HG03039 (cell line): ENCODE data around the gene RAB3B.
A peak's percentile ranks its signal among the peaks of the same experiment; 100 is the strongest.
"Not testable (repeated sequence)": the region's sequence is repeated elsewhere in the genome, so short reads cannot be mapped to it uniquely, and the experiment has no call there.

Source experiments
- ATAC-seq: cut with Tn5 transposase; IDR thresholded peaks from one replicate; pipeline ENCODE4 v1.9.1; 2021; ENCODE audit warnings: mild to moderate bottlenecking, moderate library complexity; ENCODE audit not compliant: unreplicated experiment

The RAB3B gene

GRCh38 chr1:51990478-51990965 lies at the start of gene RAB3B:
RAB3B (minus strand) TSS chr1:51990700; CDS start chr1:51977117, 13,583 bp downstream.
- ATAC-seq = no peak

- no peak for ATAC-seq
These were observed 47.4 kb upstream of the RAB3B start for GRCh38 chr1:52037909-52038308.

GRCh38 chr1:52037402-52037814 lies 46.9 kb upstream of the RAB3B start:
- ATAC-seq = no peak

- no peak for ATAC-seq
These were observed 43.5 kb upstream of the RAB3B start for GRCh38 chr1:52034050-52034384.

GRCh38 chr1:52033190-52034049 lies 42.9 kb upstream of the RAB3B start, which contains the start of gene KTI12:
KTI12 (minus strand) TSS chr1:52033810; CDS start chr1:52033761, 49 bp downstream.
- ATAC-seq = peak; percentile 81

- ATAC-seq = no peak
These were observed 42.3 kb upstream of the RAB3B start for GRCh38 chr1:52032785-52033131.

- no peak for ATAC-seq
These were observed 41.8 kb upstream of the RAB3B start for GRCh38 chr1:52032124-52032784.

- ATAC-seq = not testable (repeated sequence)
These were observed 38.3 kb upstream of the RAB3B start for GRCh38 chr1:52028839-52029238.

GRCh38 chr1:52028328-52028727 lies 37.8 kb upstream of the RAB3B start:
- no peak for ATAC-seq

- no peak for ATAC-seq
These were observed 35.8 kb upstream of the RAB3B start for GRCh38 chr1:52026278-52026677.

- ATAC-seq = no peak
These were observed 31.6 kb upstream of the RAB3B start for GRCh38 chr1:52022133-52022532.

GRCh38 chr1:52008071-52008809 lies 17.7 kb upstream of the RAB3B start:
- ATAC-seq = no peak

- ATAC-seq = no peak
These were observed 16.9 kb upstream of the RAB3B start for GRCh38 chr1:52007215-52008002.

- ATAC-seq = not testable (repeated sequence)
These were observed 15.6 kb upstream of the RAB3B start for GRCh38 chr1:52006081-52006553.

GRCh38 chr1:52005548-52005947 lies 15.0 kb upstream of the RAB3B start:
- not testable (repeated sequence) for ATAC-seq

- no peak for ATAC-seq
These were observed 13.4 kb upstream of the RAB3B start for GRCh38 chr1:52003877-52004276.

- ATAC-seq = peak; percentile 70
These were observed 11.8 kb upstream of the RAB3B start for GRCh38 chr1:52002038-52002917.

GRCh38 chr1:51998701-51999100 lies 8.2 kb upstream of the RAB3B start:
- no peak for ATAC-seq

GRCh38 chr1:51997974-51998382 lies 7.5 kb upstream of the RAB3B start:
- ATAC-seq = no peak
